ENCODE data around the gene USP21. TPM values are rescaled to one million over a fixed set of nuclear protein-coding genes. Genes with fewer than 3 reads are reported as not detected.

Gene USP21, protein sequence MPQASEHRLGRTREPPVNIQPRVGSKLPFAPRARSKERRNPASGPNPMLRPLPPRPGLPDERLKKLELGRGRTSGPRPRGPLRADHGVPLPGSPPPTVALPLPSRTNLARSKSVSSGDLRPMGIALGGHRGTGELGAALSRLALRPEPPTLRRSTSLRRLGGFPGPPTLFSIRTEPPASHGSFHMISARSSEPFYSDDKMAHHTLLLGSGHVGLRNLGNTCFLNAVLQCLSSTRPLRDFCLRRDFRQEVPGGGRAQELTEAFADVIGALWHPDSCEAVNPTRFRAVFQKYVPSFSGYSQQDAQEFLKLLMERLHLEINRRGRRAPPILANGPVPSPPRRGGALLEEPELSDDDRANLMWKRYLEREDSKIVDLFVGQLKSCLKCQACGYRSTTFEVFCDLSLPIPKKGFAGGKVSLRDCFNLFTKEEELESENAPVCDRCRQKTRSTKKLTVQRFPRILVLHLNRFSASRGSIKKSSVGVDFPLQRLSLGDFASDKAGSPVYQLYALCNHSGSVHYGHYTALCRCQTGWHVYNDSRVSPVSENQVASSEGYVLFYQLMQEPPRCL
- 83.0 and 141 TPM in 2 replicates for total RNA-seq (2011; cell fraction: chromatin; rRNA removed; ENCODE audit: low replicate concordance)
- total RNA-seq (2011; cell fraction: nucleolus; rRNA removed), result 82.2 and 86.2 TPM in 2 replicates
- total RNA-seq (2011; cell fraction: nucleoplasm; rRNA removed), result 77.2 and 80.0 TPM in 2 replicates
- total RNA-seq (2014; rRNA removed) (21.6 and 25.7 TPM in 2 replicates), total RNA-seq (2014; rRNA removed; fragmentation: Illumina TruSeq; extraction: Trizol) (4.9 and 5.1 TPM in 2 replicates), total RNA-seq (2015; rRNA removed; fragmentation: Illumina TruSeq; extraction: Trizol) (7.2 and 9.5 TPM in 2 replicates), total RNA-seq (2021) (41.7 and 42.7 TPM in 2 replicates), polyA plus RNA-seq (2011; rRNA removed) (22.9 and 38.9 TPM in 2 replicates), polyA plus RNA-seq (2014; fragmentation: Illumina TruSeq; extraction: Trizol) (44.9 and 52.4 TPM in 2 replicates), polyA plus RNA-seq (2014; fragmentation: Nextera tagmentation; extraction: Ambion mirVana) (10 to 100 TPM; 14.7 to 14.8 TPM), polyA plus RNA-seq (2014; rRNA removed) (35.4 and 39.3 TPM in 2 replicates), polyA minus RNA-seq (2011; rRNA and poly(A)+ RNA removed) (13.3 and 16.3 TPM in 2 replicates), Bru-seq, nascent RNA (percentile 85 among the genes with signal in this experiment), BruChase-seq, experiment 1, labeled RNA remaining after a 2-hour chase (percentile 82 among the genes with signal in this experiment), BruChase-seq, experiment 2, labeled RNA remaining after a 6-hour chase (percentile 90 among the genes with signal in this experiment)
- polyA plus RNA-seq (2011; cell fraction: cytosol; rRNA removed), result 42.3 and 59.0 TPM in 2 replicates
- polyA plus RNA-seq (2011; cell fraction: nucleus; rRNA removed), result 238 and 248 TPM in 2 replicates
- 26.7 and 40.5 TPM in 2 replicates for polyA plus RNA-seq (2012)
- polyA minus RNA-seq (2011; cell fraction: cytosol; rRNA and poly(A)+ RNA removed), result 15.9 and 25.0 TPM in 2 replicates
- 42.5 and 75.6 TPM in 2 replicates for polyA minus RNA-seq (2011; cell fraction: nucleus; rRNA and poly(A)+ RNA removed)
- long read RNA-seq, experiment 1, transcript USP21-203 (14 exons, 2,342 nt), result minor isoform, 14 of 155 reads
- long read RNA-seq, experiment 1, transcript USP21-201 (13 exons, 2,195 nt), result major isoform, 39 of 155 reads
- long read RNA-seq, experiment 1, partial matches to known transcripts, result 58 of 155 reads
- long read RNA-seq, experiment 1, other reads (novel, unspliced or antisense), result 44 of 155 reads
- long read RNA-seq, experiment 2, transcript USP21-201 (13 exons, 2,195 nt), result major isoform, 16 of 46 reads
- long read RNA-seq, experiment 2, transcript USP21-203 (14 exons, 2,342 nt), result minor isoform, 6 of 46 reads
- long read RNA-seq, experiment 2, partial matches to known transcripts, result 13 of 46 reads
- long read RNA-seq, experiment 2, other reads (novel, unspliced or antisense), result 11 of 46 reads
- long read RNA-seq, experiment 3, transcript USP21-201 (13 exons, 2,195 nt), result major isoform, 6 of 20 reads
- long read RNA-seq, experiment 3, partial matches to known transcripts, result 6 of 20 reads
- long read RNA-seq, experiment 3, other reads (novel, unspliced or antisense), result 4 of 20 reads

DNA sequence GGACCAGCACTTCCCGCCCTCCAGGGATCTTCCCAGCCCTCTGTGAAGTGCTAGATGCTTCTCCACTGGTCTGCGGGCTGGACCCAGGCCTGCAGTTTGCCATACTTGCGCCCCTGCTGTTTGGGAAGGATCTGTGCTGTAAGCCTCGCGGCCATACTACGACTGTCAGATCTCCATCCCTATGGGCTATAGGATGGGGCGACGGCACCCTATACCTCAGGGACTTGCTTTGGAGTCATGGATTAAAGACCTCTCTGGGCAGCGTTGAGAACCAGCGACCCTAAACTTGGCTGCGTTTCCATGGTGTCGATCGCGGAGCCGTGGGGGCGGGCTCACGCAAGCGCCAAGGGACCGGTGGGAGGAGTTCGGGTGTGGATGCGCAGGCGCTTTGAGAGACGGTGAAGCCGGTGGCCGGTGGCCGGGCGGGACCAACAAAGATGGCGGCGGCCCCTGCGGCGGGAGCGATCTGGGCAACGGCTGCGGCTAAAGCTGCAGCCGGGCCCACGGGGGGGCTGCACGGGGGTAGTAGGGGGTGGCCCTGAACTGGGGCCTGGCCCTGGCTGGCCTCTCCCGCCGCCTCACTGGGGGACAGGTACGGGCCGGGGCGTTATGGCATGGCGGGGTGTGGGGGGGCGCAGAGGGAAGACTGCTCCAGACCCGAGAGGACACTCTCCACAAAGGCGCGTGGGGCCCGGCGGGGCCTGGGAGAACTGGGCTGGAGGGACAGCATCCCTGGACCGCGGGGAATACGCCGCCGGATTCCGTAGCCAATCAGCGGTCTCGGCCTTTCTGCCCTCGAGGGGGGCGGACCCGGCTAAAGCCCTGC is at the start of gene USP21:
TSS of gene USP21 (plus strand) at position 414 of the 826 bp plus-strand sequence. CDS start 1,141 bp downstream, outside the sequence.
- no peaks in the 10 kb centered on the region for H3K9me3 ChIP-seq (replicated peaks; ENCODE audit: control insufficient read depth, insufficient read depth, low read depth, low read length)
- no peak for TF ChIP-seq ZNF830 (CRISPR knock-in tag; IDR thresholded peaks at IDR 0.05)
- no peak for TF ChIP-seq DNMT1 (IDR thresholded peaks at IDR 0.05)
- TF ChIP-seq, protein P1, sequence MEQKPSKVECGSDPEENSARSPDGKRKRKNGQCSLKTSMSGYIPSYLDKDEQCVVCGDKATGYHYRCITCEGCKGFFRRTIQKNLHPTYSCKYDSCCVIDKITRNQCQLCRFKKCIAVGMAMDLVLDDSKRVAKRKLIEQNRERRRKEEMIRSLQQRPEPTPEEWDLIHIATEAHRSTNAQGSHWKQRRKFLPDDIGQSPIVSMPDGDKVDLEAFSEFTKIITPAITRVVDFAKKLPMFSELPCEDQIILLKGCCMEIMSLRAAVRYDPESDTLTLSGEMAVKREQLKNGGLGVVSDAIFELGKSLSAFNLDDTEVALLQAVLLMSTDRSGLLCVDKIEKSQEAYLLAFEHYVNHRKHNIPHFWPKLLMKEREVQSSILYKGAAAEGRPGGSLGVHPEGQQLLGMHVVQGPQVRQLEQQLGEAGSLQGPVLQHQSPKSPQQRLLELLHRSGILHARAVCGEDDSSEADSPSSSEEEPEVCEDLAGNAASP (IDR thresholded peaks at IDR 0.05), result no peak
- TF ChIP-seq, protein P2, sequence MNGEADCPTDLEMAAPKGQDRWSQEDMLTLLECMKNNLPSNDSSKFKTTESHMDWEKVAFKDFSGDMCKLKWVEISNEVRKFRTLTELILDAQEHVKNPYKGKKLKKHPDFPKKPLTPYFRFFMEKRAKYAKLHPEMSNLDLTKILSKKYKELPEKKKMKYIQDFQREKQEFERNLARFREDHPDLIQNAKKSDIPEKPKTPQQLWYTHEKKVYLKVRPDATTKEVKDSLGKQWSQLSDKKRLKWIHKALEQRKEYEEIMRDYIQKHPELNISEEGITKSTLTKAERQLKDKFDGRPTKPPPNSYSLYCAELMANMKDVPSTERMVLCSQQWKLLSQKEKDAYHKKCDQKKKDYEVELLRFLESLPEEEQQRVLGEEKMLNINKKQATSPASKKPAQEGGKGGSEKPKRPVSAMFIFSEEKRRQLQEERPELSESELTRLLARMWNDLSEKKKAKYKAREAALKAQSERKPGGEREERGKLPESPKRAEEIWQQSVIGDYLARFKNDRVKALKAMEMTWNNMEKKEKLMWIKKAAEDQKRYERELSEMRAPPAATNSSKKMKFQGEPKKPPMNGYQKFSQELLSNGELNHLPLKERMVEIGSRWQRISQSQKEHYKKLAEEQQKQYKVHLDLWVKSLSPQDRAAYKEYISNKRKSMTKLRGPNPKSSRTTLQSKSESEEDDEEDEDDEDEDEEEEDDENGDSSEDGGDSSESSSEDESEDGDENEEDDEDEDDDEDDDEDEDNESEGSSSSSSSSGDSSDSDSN (IDR thresholded peaks at IDR 0.05; ENCODE audit: borderline replicate concordance in 1 of 2, low read depth in 2 of 2, low read length in 2 of 2), result no peak

More for the DNA sequence above, at the start of gene USP21:
- peak; percentile 94 to 96 (median 94) for DNase-seq (ENCODE audit: extremely low read depth in 1 of 4, low spot score in 3 of 4)
- H3K4me3 ChIP-seq, result peak within 1 kb of the TSS; percentile 75
- POLR2A ChIA-PET, result interaction anchor here (0.5 to 2.2 kb wide), 7 partner anchors 9 to 280 kb away, joined by 3 to 6 read pairs (median 4); partner anchors contain the start of genes DEDD and SDHC
- no peaks in the 10 kb centered on the region for H4K20me1 ChIP-seq (replicated peaks; ENCODE audit: control insufficient read depth, insufficient read depth, low read length)
- peak; percentile 80 for FAIRE-seq
- H3K36me3 ChIP-seq (ENCODE audit: control insufficient read depth, insufficient read depth, low read length), result peaks cover 60% of the 10 kb centered on the region
- BruUV-seq (replicated peaks), result TSS peak; percentile 22
- H3K9ac ChIP-seq (ENCODE audit: insufficient read depth in 1 of 2, low read depth in 2 of 2, low read length in 2 of 2), result peak within 1 kb of the TSS; percentile 77 to 98
- H2AFZ ChIP-seq (ENCODE audit: low read depth, low read length), result peak within 1 kb of the TSS; percentile 92
- CTCF ChIA-PET (ENCODE audit: low intra/inter-chr PET ratio), result interaction anchor here (0.6 kb wide), 1 partner anchor 246 kb away, joined by 4 read pairs; no protein-coding TSS in a partner anchor
- peak within 1 kb of the TSS; percentile 95 for H3K4me2 ChIP-seq (ENCODE audit: insufficient read depth, low read length)
- in situ Hi-C loops (cut with MboI), result no loop called here
- 2% methylated on average over 40 of the region's 60 CpGs for WGBS (ENCODE audit: insufficient coverage, low coverage, missing lambda C conversion rate)
- ATAC-seq, result peak; percentile 91
- H3K27ac ChIP-seq (ENCODE audit: extremely low read depth, low read depth, low read length), result peak within 1 kb of the TSS; percentile 72
- H3K79me2 ChIP-seq (ENCODE audit: control insufficient read depth, insufficient read depth, low read length), result peaks cover 63% of the 10 kb centered on the region
- H3K4me1 ChIP-seq (replicated peaks in 1 of 2; ENCODE audit: control insufficient read depth in 2 of 2, insufficient read depth in 2 of 2, low read length in 2 of 2), result peaks cover 50 to 62% of the 10 kb centered on the region in 2 experiments
- H3K27me3 ChIP-seq (ENCODE audit: control insufficient read depth in 2 of 2, insufficient read depth in 2 of 2, low read length in 2 of 2), result no peaks in the 10 kb centered on the region
- intact Hi-C loops (cut with micrococcal nuclease), result loop anchor here (2.0 kb wide), 1 partner anchor 18 kb away; the partner anchor contains the start of gene B4GALT3
- no peaks in the 10 kb centered on the region for H3K9me1 ChIP-seq (ENCODE audit: control insufficient read depth, insufficient read depth, low read length)
